ENCODE data around the gene CAMSAP3. TPM values are rescaled to one million over a fixed set of nuclear protein-coding genes. Genes with fewer than 3 reads are reported as not detected.

The CAMSAP3 gene
- total RNA-seq, 3 donors from 2014 or later (not counting 1 experiment from before 2014, with no cell fraction given): 0.24 to 0.34 TPM; not detected in 1

- intact Hi-C loops (cut with micrococcal nuclease): no loop called here
- Mint-ChIP-seq H3K4me1 (peaks cover 3 to 8% of the 10 kb centered on the region in 2 donors), H3K4me3 (no peak overlapping the region), H3K27me3 (ENCODE audit: low read depth in 2 of 2) (no peaks in the 10 kb centered on the region), H3K9me3 (no peaks in the 10 kb centered on the region), H3K27ac (no peak overlapping the region), H3K36me3 (no peaks in the 10 kb centered on the region)
- H3K27me3 ChIP-seq (ENCODE audit: control insufficient read depth, insufficient read depth, low read length): no peaks in the 10 kb centered on the region
- no peak overlapping the region for H3K4me3 ChIP-seq (ENCODE audit: low read length)
- no peaks in the 10 kb centered on the region for H3K9me3 ChIP-seq (ENCODE audit: control insufficient read depth, insufficient read depth, low read length)
- no peak for TF ChIP-seq CTCF (IDR thresholded peaks at IDR 0.05)
- DNase-seq: peak in 1 of 2 donors; percentile 41
- peaks cover 19% of the 10 kb centered on the region for H3K4me1 ChIP-seq (ENCODE audit: control insufficient read depth, insufficient read depth, low read length)
- 46% methylated on average over 12 of the region's 14 CpGs for WGBS (ENCODE audit: insufficient coverage)
- H3K36me3 ChIP-seq (ENCODE audit: control insufficient read depth, insufficient read depth, low read length): no peaks in the 10 kb centered on the region
- peak overlapping the region; percentile 34 for H3K27ac ChIP-seq (ENCODE audit: low read length)
- peak; percentile 44 to 51 (median 49) for ATAC-seq
Observed at GRCh38 chr19:7657131-7657751, 61.6 kb downstream of the CAMSAP3 start.

- peak overlapping the region; percentile 24 for H3K27ac ChIP-seq (ENCODE audit: low read length)
- Mint-ChIP-seq H3K27me3 (ENCODE audit: low read depth in 2 of 2) (no peaks in the 10 kb centered on the region), H3K36me3 (no peaks in the 10 kb centered on the region), H3K9me3 (no peaks in the 10 kb centered on the region), H3K4me3 (no peak overlapping the region), H3K27ac (no peak overlapping the region), H3K4me1 (no peaks in the 10 kb centered on the region)
- intact Hi-C loops (cut with micrococcal nuclease): no loop called here
- no peak overlapping the region for H3K4me3 ChIP-seq (ENCODE audit: low read length)
- TF ChIP-seq CTCF (IDR thresholded peaks at IDR 0.05): no peak
- no peaks in the 10 kb centered on the region for H3K9me3 ChIP-seq (ENCODE audit: control insufficient read depth, insufficient read depth, low read length)
- 29% methylated on average over 9 of the region's 9 CpGs for WGBS (ENCODE audit: insufficient coverage)
- no peaks in the 10 kb centered on the region for H3K36me3 ChIP-seq (ENCODE audit: control insufficient read depth, insufficient read depth, low read length)
- H3K27me3 ChIP-seq (ENCODE audit: control insufficient read depth, insufficient read depth, low read length): no peaks in the 10 kb centered on the region
- peaks cover 15% of the 10 kb centered on the region for H3K4me1 ChIP-seq (ENCODE audit: control insufficient read depth, insufficient read depth, low read length)
- ATAC-seq (peak in 2 of 3 donors; percentile 42 to 54), DNase-seq (peak in 1 of 2 donors; percentile 75)
Observed at GRCh38 chr19:7658219-7658686, 62.6 kb downstream of the CAMSAP3 start.

- no peaks in the 10 kb centered on the region for H3K4me1 Mint-ChIP-seq
- no peaks in the 10 kb centered on the region for H3K36me3 ChIP-seq (ENCODE audit: control insufficient read depth, insufficient read depth, low read length)
- DNase-seq (no peak), ATAC-seq (no peak)
- no peaks in the 10 kb centered on the region for H3K27me3 ChIP-seq (ENCODE audit: control insufficient read depth, insufficient read depth, low read length)
- no peak overlapping the region for H3K27ac Mint-ChIP-seq
- no peak overlapping the region for H3K4me3 ChIP-seq (ENCODE audit: low read length)
- H3K9me3 Mint-ChIP-seq: no peaks in the 10 kb centered on the region
- WGBS (ENCODE audit: insufficient coverage): 83% methylated on average over 8 of the region's 8 CpGs
- H3K27ac ChIP-seq (ENCODE audit: low read length): no peak overlapping the region
- peaks cover 15% of the 10 kb centered on the region for H3K4me1 ChIP-seq (ENCODE audit: control insufficient read depth, insufficient read depth, low read length)
- no peaks in the 10 kb centered on the region for H3K9me3 ChIP-seq (ENCODE audit: control insufficient read depth, insufficient read depth, low read length)
- no peak for TF ChIP-seq CTCF (IDR thresholded peaks at IDR 0.05)
- H3K4me3 Mint-ChIP-seq: no peak overlapping the region
- H3K27me3 Mint-ChIP-seq (ENCODE audit: low read depth in 2 of 2): no peaks in the 10 kb centered on the region
- intact Hi-C loops (cut with micrococcal nuclease): no loop called here
- H3K36me3 Mint-ChIP-seq: no peaks in the 10 kb centered on the region
Observed at GRCh38 chr19:7661744-7662538, 66.3 kb downstream of the CAMSAP3 start.
